HG02943 (cell line): ENCODE measurements around the gene BCAS3.

ENCODE experiments used
- ATAC-seq: cut with Tn5 transposase; IDR thresholded peaks from one replicate; pipeline ENCODE4 v1.9.1; 2021; ENCODE audit warnings: mild to moderate bottlenecking, low read depth, moderate library complexity; ENCODE audit not compliant: unreplicated experiment

The BCAS3 gene

GRCh38 chr17:61097781-61098180 is 420.1 kb downstream of the BCAS3 start:
- no peak for ATAC-seq

GRCh38 chr17:61106354-61106753 is 428.7 kb downstream of the BCAS3 start:
- no peak for ATAC-seq

GRCh38 chr17:61116577-61116976 is 438.9 kb downstream of the BCAS3 start:
- ATAC-seq: no peak

- no peak for ATAC-seq
Observed at GRCh38 chr17:61117983-61118382, 440.3 kb downstream of the BCAS3 start.

- ATAC-seq: no peak
Observed at GRCh38 chr17:61118871-61119270, 441.2 kb downstream of the BCAS3 start.

- ATAC-seq: no peak
Observed at GRCh38 chr17:61122326-61122913, 444.8 kb downstream of the BCAS3 start.

- ATAC-seq: no peak
Observed at GRCh38 chr17:61124562-61124961, 446.9 kb downstream of the BCAS3 start.

- no peak for ATAC-seq
Observed at GRCh38 chr17:61126473-61127249, 449.0 kb downstream of the BCAS3 start.

- no peak for ATAC-seq
Observed at GRCh38 chr17:61127960-61128359, 450.3 kb downstream of the BCAS3 start.

- no peak for ATAC-seq
Observed at GRCh38 chr17:61128661-61129115, 451.0 kb downstream of the BCAS3 start.

GRCh38 chr17:61129267-61130254 is 451.9 kb downstream of the BCAS3 start:
- ATAC-seq: no peak

- no peak for ATAC-seq
Observed at GRCh38 chr17:61130330-61130729, 452.7 kb downstream of the BCAS3 start.

- ATAC-seq: no peak
Observed at GRCh38 chr17:61131585-61131984, 453.9 kb downstream of the BCAS3 start.

- ATAC-seq: no peak
Observed at GRCh38 chr17:61132524-61132923, 454.9 kb downstream of the BCAS3 start.

GRCh38 chr17:61133853-61134252 is 456.2 kb downstream of the BCAS3 start:
- no peak for ATAC-seq

- no peak for ATAC-seq
Observed at GRCh38 chr17:61134551-61135235, 457.0 kb downstream of the BCAS3 start.

- no peak for ATAC-seq
Observed at GRCh38 chr17:61135782-61136181, 458.1 kb downstream of the BCAS3 start.

GRCh38 chr17:61136296-61136695 is 458.6 kb downstream of the BCAS3 start:
- ATAC-seq: no peak

- ATAC-seq: peak; percentile 95
Observed at GRCh38 chr17:61139219-61139618, 461.6 kb downstream of the BCAS3 start.

GRCh38 chr17:61140081-61140786 is 462.6 kb downstream of the BCAS3 start:
- no peak for ATAC-seq
